T follicular helper cell (primary cell): ENCODE results near the gene FGFR2.

Experiments used
- DNase-seq: peaks from one replicate; pipeline ENCODE4 v3.0.0-alpha.2; 2020; ENCODE audit warnings: low read depth
- total RNA-seq, 2 experiments: gene quantifications; one replicate each; lab custom pipeline; 2026; lab: John Stamatoyannopoulos, UW

FGFR2 gene
- total RNA-seq: 0.22 to 2.0 reads per million in 2 experiments

GRCh38 chr10:121598263-121599249 is at the start of gene FGFR2:
FGFR2 (minus strand) TSS chr10:121598444; CDS start chr10:121593817, 4,627 bp downstream.
- DNase-seq: no peak

- no peak for DNase-seq
Observed at GRCh38 chr10:121647401-121647800, 49.2 kb upstream of the FGFR2 start.

- no peak for DNase-seq
Observed at GRCh38 chr10:121645696-121646095, 47.5 kb upstream of the FGFR2 start.

DNA sequence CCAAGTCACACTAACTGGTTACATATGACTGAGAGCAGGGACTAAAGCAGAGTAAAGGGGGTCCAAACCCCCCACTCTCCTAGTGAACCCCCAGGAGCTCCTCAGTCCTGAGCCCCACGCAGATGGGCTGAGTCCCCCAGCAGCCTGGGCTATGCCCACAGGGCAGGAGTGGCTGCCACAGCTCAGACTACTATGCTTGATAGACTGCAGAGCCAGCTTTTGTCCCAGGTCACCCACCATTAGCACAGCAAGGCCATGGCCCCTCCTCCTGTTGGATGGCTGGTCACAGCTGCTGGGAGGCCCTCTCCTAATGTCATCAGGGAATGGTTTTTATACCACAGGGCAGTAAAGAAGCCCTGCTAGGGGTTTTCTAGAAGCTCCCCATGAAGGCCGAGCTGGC is 46.3 kb upstream of the FGFR2 start:
- DNase-seq: no peak

GRCh38 chr10:121640266-121640665 is 42.0 kb upstream of the FGFR2 start:
- DNase-seq: no peak

GRCh38 chr10:121639416-121639815 is 41.2 kb upstream of the FGFR2 start:
- DNase-seq: no peak

DNA sequence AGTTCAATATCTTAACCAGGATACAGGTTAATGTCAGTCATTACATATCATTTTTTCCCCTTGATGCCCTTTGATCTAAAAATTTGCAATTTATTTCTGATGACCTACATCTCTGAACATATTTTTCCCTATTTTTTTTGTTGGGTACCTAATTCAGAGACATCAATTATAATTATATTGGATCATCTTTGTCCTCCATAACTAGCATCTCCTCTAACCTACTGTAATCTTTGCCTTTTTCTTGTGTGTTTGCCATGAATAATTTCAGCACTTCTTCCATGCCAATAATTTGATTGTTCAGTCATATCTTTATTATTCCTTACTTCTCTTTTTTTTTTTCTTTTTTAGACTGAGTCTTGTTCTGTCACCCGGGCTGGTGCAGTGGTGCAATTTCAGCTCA is 39.2 kb upstream of the FGFR2 start:
- DNase-seq: no peak

GRCh38 chr10:121633056-121633455 is 34.8 kb upstream of the FGFR2 start:
- DNase-seq: no peak

- DNase-seq: no peak
Observed at GRCh38 chr10:121631365-121632029, 33.3 kb upstream of the FGFR2 start.

DNA sequence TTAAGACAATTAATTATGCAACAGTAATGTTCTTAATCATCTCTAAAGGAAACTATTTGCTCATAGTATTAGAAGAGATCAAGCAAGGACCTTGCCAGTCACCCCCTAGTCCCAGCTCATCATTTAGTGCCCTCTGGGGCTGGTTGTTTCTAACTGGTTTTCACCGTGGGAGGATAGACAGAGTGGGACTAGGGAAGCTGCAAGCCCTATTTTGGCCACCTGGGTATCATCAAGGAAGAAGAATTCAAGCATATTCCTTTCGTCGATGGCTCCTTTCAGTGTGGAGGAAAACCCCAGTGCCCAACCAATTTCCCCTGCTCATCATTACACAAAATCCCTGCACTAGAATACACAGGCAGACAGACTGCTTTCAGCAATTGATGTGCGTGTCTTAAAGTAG is 30.6 kb upstream of the FGFR2 start:
- no peak for DNase-seq

GRCh38 chr10:121627876-121628581 is 29.8 kb upstream of the FGFR2 start:
- DNase-seq: no peak

DNA sequence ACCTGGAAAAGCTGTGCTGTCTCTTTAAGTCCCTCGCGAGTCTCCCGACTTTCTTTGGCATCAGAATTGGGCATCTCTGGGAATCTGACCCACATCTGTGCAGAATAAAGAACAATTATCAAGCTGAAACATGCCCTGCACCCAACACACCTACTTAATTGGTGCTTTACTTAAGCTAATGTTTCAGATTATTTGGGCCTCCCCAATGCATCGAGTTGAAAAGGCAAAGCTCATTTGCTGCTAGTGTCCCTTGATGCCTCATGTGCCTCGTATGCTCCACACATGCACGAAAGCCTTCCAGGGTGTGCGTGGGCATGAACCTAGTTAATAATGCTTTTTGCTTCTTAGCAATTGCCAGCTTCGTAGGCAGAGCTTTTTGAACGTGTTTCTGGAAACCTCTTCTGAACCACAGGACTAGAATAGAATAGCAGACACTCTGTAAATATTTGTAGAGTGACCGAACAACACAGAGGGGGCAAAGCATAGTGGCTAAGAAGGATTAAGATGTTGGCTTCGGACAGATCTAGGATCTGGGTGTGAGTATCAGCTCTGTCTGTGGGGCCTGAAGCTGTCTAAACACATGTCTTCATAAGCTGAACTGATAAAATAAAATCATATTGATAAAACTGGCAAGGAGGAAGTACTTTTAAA is 26.7 kb upstream of the FGFR2 start:
- no peak for DNase-seq

DNA sequence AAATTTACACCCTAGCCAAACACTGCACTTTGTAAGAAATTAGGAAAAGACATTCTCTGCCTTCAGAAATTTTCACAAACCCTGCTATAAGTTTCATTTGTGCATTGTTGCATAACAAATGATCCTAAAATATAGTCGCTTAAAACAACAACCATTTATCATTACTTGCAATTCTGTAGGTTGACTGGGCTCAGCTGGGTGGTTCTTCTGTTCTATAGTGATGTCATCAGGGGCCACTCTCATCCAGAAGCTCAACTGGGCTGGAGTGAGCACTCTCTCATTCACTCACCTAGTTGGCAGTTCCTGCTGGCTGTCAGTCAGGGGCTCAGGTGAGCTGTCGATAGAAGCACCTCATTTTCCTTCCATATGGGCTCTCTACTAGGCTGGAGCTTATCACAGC is 20.7 kb upstream of the FGFR2 start:
- no peak for DNase-seq

GRCh38 chr10:121617176-121617575 is 18.9 kb upstream of the FGFR2 start:
- no peak for DNase-seq

DNA sequence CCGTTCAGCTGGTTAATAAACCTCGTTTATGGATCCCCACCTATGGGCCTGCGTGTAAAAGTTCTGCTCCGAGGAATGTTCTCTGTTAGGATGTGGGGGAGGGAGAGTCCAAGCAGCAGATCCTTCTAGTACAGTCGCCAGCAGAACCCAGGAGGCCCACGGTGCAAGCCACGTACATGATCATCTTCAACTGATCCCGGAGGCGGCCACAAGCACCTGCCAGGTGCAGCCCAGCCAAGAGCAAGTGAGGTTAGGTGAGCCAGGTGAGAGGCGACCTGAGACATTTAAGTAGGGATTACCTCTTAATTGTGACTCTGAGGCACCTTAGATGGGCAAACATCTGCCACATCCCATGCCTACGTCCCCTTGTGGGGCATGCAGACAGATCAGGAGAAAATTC is 18.0 kb upstream of the FGFR2 start:
- DNase-seq: no peak

- no peak for DNase-seq
Observed at GRCh38 chr10:121615836-121616235, 17.6 kb upstream of the FGFR2 start.

DNA sequence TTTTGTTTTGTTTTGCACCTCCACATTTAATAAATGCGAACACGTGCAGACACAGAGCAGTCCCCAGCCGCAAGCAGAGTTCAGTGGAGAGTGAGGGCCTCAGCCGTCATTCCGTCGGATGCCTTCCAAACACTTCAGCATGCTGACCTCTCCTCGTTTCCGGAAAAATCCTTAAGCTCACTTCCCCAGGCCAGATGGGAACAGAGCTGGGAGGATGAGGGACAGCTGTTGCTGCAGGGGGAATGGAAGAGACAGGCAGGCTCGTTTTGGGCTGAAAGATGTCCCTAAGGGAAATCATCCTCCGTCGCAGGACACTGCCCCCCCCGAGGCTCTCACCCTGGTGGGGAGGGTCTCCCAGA is 17.2 kb upstream of the FGFR2 start:
- DNase-seq: no peak

GRCh38 chr10:121614613-121615434 is 16.6 kb upstream of the FGFR2 start:
- no peak for DNase-seq

DNA sequence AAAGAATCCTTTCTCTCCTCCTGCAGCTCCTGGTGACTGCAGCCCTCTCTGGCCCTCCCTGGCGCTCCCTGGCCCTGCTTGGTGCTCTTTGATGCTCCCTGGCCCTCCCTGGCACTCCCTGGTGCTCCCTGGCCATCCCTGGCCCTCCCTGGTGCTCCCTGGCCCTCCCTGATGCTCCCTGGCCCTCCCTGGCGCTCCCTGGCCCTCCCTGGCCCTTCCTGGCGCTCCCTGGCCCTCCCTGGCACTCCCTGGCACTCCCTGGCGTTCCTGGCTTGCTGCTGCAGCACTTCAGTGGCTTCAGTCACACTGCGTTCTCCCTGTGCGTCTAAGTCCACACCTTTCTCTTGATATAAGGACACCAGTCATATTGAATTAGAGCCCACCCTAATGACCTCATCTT is 15.2 kb upstream of the FGFR2 start:
- DNase-seq: no peak

GRCh38 chr10:121611393-121612159 is 13.3 kb upstream of the FGFR2 start:
- DNase-seq: no peak
